ENCODE measurements around the gene EVA1A. TPM values are rescaled to one million over a fixed set of nuclear protein-coding genes. Genes with fewer than 3 reads are reported as not detected.

Gene EVA1A
- total RNA-seq, 1 donor from 2014 or later = 19.0 TPM

GRCh38 chr2:75607400-75607798, 46.7 kb upstream of the EVA1A start:
- Histone ChIP-seq H3K4me3 (ENCODE audit: insufficient read depth, low read depth, low read length) (no peak overlapping the region), H2AFZ (ENCODE audit: low read depth, low read length) (peak overlapping the region; percentile 19), H3K9ac (ENCODE audit: low read length) (peak overlapping the region; percentile 85), H4K20me1 (ENCODE audit: insufficient read depth, low read length) (no peaks in the 10 kb centered on the region), H3K27ac (ENCODE audit: low read depth, low read length) (peak overlapping the region; percentile 98), H3K79me2 (ENCODE audit: insufficient read depth, low read length) (no peaks in the 10 kb centered on the region), H3K9me3 (ENCODE audit: insufficient read depth, low read depth, low read length) (no peaks in the 10 kb centered on the region), H3K4me2 (ENCODE audit: low read length) (peak overlapping the region; percentile 73), H3K27me3 (ENCODE audit: insufficient read depth, low read length) (no peaks in the 10 kb centered on the region), H3K36me3 (ENCODE audit: insufficient read depth, low read length) (no peaks in the 10 kb centered on the region), H3K4me1 (ENCODE audit: insufficient read depth, low read length) (peaks cover 60% of the 10 kb centered on the region)
- H3K4me3 Mint-ChIP-seq (ENCODE audit: unreplicated experiment) = no peak overlapping the region
- peaks cover 9% of the 10 kb centered on the region for H3K27me3 Mint-ChIP-seq (ENCODE audit: low read depth, unreplicated experiment)
- H3K27ac Mint-ChIP-seq (ENCODE audit: unreplicated experiment) = no peak overlapping the region
- peaks cover 3% of the 10 kb centered on the region for H3K9me3 Mint-ChIP-seq (ENCODE audit: unreplicated experiment)
- DNase-seq (ENCODE audit: low read depth) = no peak
- H3K36me3 Mint-ChIP-seq (ENCODE audit: low read depth, unreplicated experiment) = peaks cover 2% of the 10 kb centered on the region
- FAIRE-seq = no peak
- peaks cover 49% of the 10 kb centered on the region for H3K4me1 Mint-ChIP-seq (ENCODE audit: low read depth, unreplicated experiment)
- TF ChIP-seq EZH2 (IDR thresholded peaks at IDR 0.05; ENCODE audit: insufficient read depth, low read length) (no peak), CTCF (IDR thresholded peaks at IDR 0.05; ENCODE audit: insufficient read depth, low read depth, low read length) (no peak)

GRCh38 chr2:75606761-75607399, 46.1 kb upstream of the EVA1A start:
- H3K4me1 Mint-ChIP-seq (ENCODE audit: low read depth, unreplicated experiment) = peaks cover 50% of the 10 kb centered on the region
- H3K4me3 ChIP-seq (ENCODE audit: insufficient read depth, low read depth, low read length) = peak overlapping the region; percentile 42
- H3K27ac ChIP-seq (ENCODE audit: low read depth, low read length) = peak overlapping the region; percentile 98
- no peak overlapping the region for H3K4me3 Mint-ChIP-seq (ENCODE audit: unreplicated experiment)
- peak overlapping the region; percentile 85 for H3K9ac ChIP-seq (ENCODE audit: low read length)
- H3K79me2 ChIP-seq (ENCODE audit: insufficient read depth, low read length) = no peaks in the 10 kb centered on the region
- no peaks in the 10 kb centered on the region for H4K20me1 ChIP-seq (ENCODE audit: insufficient read depth, low read length)
- peak; percentile 73 for FAIRE-seq
- H2AFZ ChIP-seq (ENCODE audit: low read depth, low read length) = peak overlapping the region; percentile 19
- peak overlapping the region; percentile 43 for H3K27ac Mint-ChIP-seq (ENCODE audit: unreplicated experiment)
- no peaks in the 10 kb centered on the region for H3K36me3 ChIP-seq (ENCODE audit: insufficient read depth, low read length)
- no peaks in the 10 kb centered on the region for H3K9me3 ChIP-seq (ENCODE audit: insufficient read depth, low read depth, low read length)
- TF ChIP-seq EZH2 (IDR thresholded peaks at IDR 0.05; ENCODE audit: insufficient read depth, low read length) (no peak), CTCF (IDR thresholded peaks at IDR 0.05; ENCODE audit: insufficient read depth, low read depth, low read length) (no peak)
- peak overlapping the region; percentile 73 for H3K4me2 ChIP-seq (ENCODE audit: low read length)
- no peaks in the 10 kb centered on the region for H3K27me3 ChIP-seq (ENCODE audit: insufficient read depth, low read length)
- peak; percentile 98 for DNase-seq (ENCODE audit: low read depth)
- H3K4me1 ChIP-seq (ENCODE audit: insufficient read depth, low read length) = peaks cover 61% of the 10 kb centered on the region
- peaks cover 2% of the 10 kb centered on the region for H3K36me3 Mint-ChIP-seq (ENCODE audit: low read depth, unreplicated experiment)
- peaks cover 3% of the 10 kb centered on the region for H3K27me3 Mint-ChIP-seq (ENCODE audit: low read depth, unreplicated experiment)
- H3K9me3 Mint-ChIP-seq (ENCODE audit: unreplicated experiment) = peaks cover under 1% of the 10 kb centered on the region
